ENCODE data around the gene TRMT61A. TPM values are rescaled to one million over a fixed set of nuclear protein-coding genes. Genes with fewer than 3 reads are reported as not detected.
"Not testable (repeated sequence)": the region's sequence is repeated elsewhere in the genome, so short reads cannot be mapped to it uniquely, and the experiment has no call there.

The TRMT61A gene
- total RNA-seq, 1 donor from 2014 or later: 6.1 TPM

GRCh38 chr14:103522649-103523574, 6.1 kb upstream of the TRMT61A start, which contains the start of gene CKB:
Gene CKB (minus strand): TSS chr14:103522830. CDS start chr14:103522493, 337 bp downstream.
- H3K9me3 Mint-ChIP-seq (ENCODE audit: unreplicated experiment): no peaks in the 10 kb centered on the region
- DNase-seq (ENCODE audit: low spot score): no peak
- H3K4me3 Mint-ChIP-seq (ENCODE audit: unreplicated experiment): peak within 1 kb of the TSS; percentile 74
- peaks cover 5% of the 10 kb centered on the region for H3K36me3 Mint-ChIP-seq (ENCODE audit: low read depth, unreplicated experiment)
- peak within 1 kb of the TSS; percentile 13 for H3K27ac Mint-ChIP-seq (ENCODE audit: unreplicated experiment)
- peaks cover 18% of the 10 kb centered on the region for H3K27me3 Mint-ChIP-seq (ENCODE audit: unreplicated experiment)
- peaks cover 9% of the 10 kb centered on the region for H3K4me1 Mint-ChIP-seq (ENCODE audit: unreplicated experiment)
- TF ChIP-seq, protein P1, sequence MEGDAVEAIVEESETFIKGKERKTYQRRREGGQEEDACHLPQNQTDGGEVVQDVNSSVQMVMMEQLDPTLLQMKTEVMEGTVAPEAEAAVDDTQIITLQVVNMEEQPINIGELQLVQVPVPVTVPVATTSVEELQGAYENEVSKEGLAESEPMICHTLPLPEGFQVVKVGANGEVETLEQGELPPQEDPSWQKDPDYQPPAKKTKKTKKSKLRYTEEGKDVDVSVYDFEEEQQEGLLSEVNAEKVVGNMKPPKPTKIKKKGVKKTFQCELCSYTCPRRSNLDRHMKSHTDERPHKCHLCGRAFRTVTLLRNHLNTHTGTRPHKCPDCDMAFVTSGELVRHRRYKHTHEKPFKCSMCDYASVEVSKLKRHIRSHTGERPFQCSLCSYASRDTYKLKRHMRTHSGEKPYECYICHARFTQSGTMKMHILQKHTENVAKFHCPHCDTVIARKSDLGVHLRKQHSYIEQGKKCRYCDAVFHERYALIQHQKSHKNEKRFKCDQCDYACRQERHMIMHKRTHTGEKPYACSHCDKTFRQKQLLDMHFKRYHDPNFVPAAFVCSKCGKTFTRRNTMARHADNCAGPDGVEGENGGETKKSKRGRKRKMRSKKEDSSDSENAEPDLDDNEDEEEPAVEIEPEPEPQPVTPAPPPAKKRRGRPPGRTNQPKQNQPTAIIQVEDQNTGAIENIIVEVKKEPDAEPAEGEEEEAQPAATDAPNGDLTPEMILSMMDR (IDR thresholded peaks at IDR 0.05; ENCODE audit: unreplicated experiment): no peak

DNA sequence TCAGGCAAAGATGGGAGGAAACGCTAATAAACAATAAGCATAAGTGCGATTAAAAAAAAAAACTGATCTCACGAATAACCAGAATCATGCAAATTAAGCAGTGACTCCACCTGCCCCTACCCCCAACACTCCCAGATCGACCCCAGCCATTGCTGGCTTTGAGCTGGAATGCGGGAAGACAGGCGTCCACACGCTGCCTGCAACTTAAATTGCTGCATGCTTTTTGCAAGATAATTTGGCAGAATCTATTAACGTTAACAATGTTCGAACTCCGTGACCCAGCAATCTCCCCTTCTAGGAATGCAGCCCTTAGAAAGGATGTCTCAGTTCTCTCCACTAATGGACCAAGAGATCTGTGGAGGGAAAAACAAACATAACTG, 5.4 kb upstream of the TRMT61A start:
- peaks cover 5% of the 10 kb centered on the region for H3K36me3 Mint-ChIP-seq (ENCODE audit: low read depth, unreplicated experiment)
- peak overlapping the region; percentile 13 for H3K27ac Mint-ChIP-seq (ENCODE audit: unreplicated experiment)
- peak overlapping the region; percentile 74 for H3K4me3 Mint-ChIP-seq (ENCODE audit: unreplicated experiment)
- TF ChIP-seq, protein P1 (IDR thresholded peaks at IDR 0.05; ENCODE audit: unreplicated experiment): no peak
- peaks cover 13% of the 10 kb centered on the region for H3K4me1 Mint-ChIP-seq (ENCODE audit: unreplicated experiment)
- peaks cover 18% of the 10 kb centered on the region for H3K27me3 Mint-ChIP-seq (ENCODE audit: unreplicated experiment)
- DNase-seq (ENCODE audit: low spot score): no peak
- no peaks in the 10 kb centered on the region for H3K9me3 Mint-ChIP-seq (ENCODE audit: unreplicated experiment)

GRCh38 chr14:103524002-103524935, 4.7 kb upstream of the TRMT61A start:
- H3K4me1 Mint-ChIP-seq (ENCODE audit: unreplicated experiment): peaks cover 13% of the 10 kb centered on the region
- H3K4me3 Mint-ChIP-seq (ENCODE audit: unreplicated experiment): peak overlapping the region; percentile 74
- H3K27ac Mint-ChIP-seq (ENCODE audit: unreplicated experiment): no peak overlapping the region
- TF ChIP-seq, protein P1 (IDR thresholded peaks at IDR 0.05; ENCODE audit: unreplicated experiment): no peak
- peaks cover 14% of the 10 kb centered on the region for H3K27me3 Mint-ChIP-seq (ENCODE audit: unreplicated experiment)
- H3K36me3 Mint-ChIP-seq (ENCODE audit: low read depth, unreplicated experiment): peaks cover 5% of the 10 kb centered on the region
- DNase-seq (ENCODE audit: low spot score): no peak
- H3K9me3 Mint-ChIP-seq (ENCODE audit: unreplicated experiment): no peaks in the 10 kb centered on the region

DNA sequence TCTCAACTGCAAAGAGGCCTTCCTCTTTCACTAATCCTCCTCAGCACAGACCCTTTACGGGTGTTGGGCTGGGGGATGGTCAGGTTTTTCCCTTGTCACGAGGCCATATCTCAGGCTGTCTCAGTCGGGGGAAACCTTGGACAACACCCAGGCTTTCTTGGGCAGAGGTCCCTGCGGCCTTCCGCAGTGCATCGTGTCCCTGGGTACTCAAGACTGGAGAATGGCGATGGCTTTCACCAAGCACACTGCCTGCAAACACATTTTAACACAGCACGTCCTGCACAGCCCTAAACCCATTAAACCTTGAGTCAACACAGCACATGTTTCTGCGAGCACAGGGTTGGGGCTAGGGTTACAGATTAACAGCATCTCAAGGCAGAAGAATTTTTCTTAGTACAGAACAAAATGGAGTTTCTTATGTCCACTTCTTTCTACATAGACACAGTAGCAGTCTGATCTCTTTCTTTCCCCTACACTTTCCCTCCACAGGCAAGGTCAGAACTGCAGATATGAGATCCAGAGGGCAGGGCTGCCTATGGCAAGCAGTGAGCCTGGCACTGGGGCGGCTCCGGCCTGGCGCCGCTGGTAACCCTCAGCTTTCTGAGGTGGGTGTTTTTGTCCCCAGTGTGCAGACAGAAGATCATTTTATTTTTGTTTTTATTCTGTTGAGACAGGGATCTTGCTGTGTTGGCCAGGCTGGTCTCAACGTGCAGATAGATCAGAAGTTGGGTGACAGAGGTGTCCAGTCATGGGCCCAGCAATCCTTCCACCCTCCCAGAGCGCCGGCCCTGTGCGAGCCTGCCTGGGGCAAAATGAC, 3.4 kb upstream of the TRMT61A start:
- peaks cover 12% of the 10 kb centered on the region for H3K4me1 Mint-ChIP-seq (ENCODE audit: unreplicated experiment)
- H3K9me3 Mint-ChIP-seq (ENCODE audit: unreplicated experiment); DNase-seq (ENCODE audit: low spot score); H3K36me3 Mint-ChIP-seq (ENCODE audit: low read depth, unreplicated experiment); H3K4me3 Mint-ChIP-seq (ENCODE audit: unreplicated experiment); H3K27ac Mint-ChIP-seq (ENCODE audit: unreplicated experiment): not testable (repeated sequence)
- H3K27me3 Mint-ChIP-seq (ENCODE audit: unreplicated experiment): peaks cover 13% of the 10 kb centered on the region
